WI38 (cell line): ENCODE data around the gene HMHB1.

ENCODE experiments used
- H3K4me3 ChIP-seq: 2 replicates; pipeline ENCODE4 v1.5.1; 2011; ENCODE audit warnings: low read depth, mild to moderate bottlenecking, control low read depth, low read length
- CTCF ChIP-seq: IDR thresholded peaks from 2 replicates; pipeline ENCODE4 v1.5.1; 2012; ENCODE audit warnings: low read depth, mild to moderate bottlenecking, control low read depth, low read length

The HMHB1 gene

GRCh38 chr5:143865426-143866025 is 53.6 kb downstream of the HMHB1 start:
- no peak overlapping the region for H3K4me3 ChIP-seq
- no peak for TF ChIP-seq CTCF
